ENCODE measurements around the gene FBXW12. TPM values are rescaled to one million over a fixed set of nuclear protein-coding genes. Genes with fewer than 3 reads are reported as not detected.
"Not testable (repeated sequence)": the region's sequence is repeated elsewhere in the genome, so short reads cannot be mapped to it uniquely, and the experiment has no call there.

Gene FBXW12
- total RNA-seq (2014; rRNA removed; shearing (Covaris generic)): not detected in 2 replicates
- polyA plus RNA-seq (2016; fragmentation: Nextera tagmentation; extraction: Ambion mirVana): not detected in 2 replicates

GRCh38 chr3:48371651-48372376 is at the start of gene FBXW12:
FBXW12 (plus strand) TSS chr3:48372219; CDS start chr3:48372768, 549 bp downstream.
- no peak for DNase-seq
- H3K4me2 ChIP-seq (ENCODE audit: unreplicated experiment): no peak within 1 kb of the TSS
- H3K9ac ChIP-seq: no peak within 1 kb of the TSS
- TF ChIP-seq EZH2 (IDR thresholded peaks at IDR 0.05; ENCODE audit: insufficient read depth, poor library complexity, severe bottlenecking) (no peak), EZH2phosphoT487 (IDR thresholded peaks at IDR 0.05; ENCODE audit: insufficient read depth, low read depth) (no peak)
- WGBS, 2 experiments (ENCODE audit: low coverage in 1 of 2, low lambda C conversion rate in 2 of 2, missing lambda C conversion rate in 2 of 2): 60 to 69% methylated on average over 11 of the region's 11 CpGs
- peaks cover 8% of the 10 kb centered on the region; the same call in 1 of the 2 replicates for H3K27me3 ChIP-seq (replicated peaks; ENCODE audit: insufficient read depth)
- H3K36me3 ChIP-seq (ENCODE audit: low read depth): no peaks in the 10 kb centered on the region
- no peak within 1 kb of the TSS for H2AFZ ChIP-seq
- no peak within 1 kb of the TSS for H3K4me3 ChIP-seq
- H3K79me2 ChIP-seq (ENCODE audit: insufficient read depth): no peaks in the 10 kb centered on the region
- no peak within 1 kb of the TSS for H3K27ac ChIP-seq
- H3K9me2 ChIP-seq (ENCODE audit: insufficient read depth): no peaks in the 10 kb centered on the region
- no peaks in the 10 kb centered on the region for H3K9me3 ChIP-seq (ENCODE audit: low read depth)
- in situ Hi-C loops (cut with MboI): no loop called here
- H3F3A ChIP-seq (ENCODE audit: insufficient read depth): no peaks in the 10 kb centered on the region
- no peaks in the 10 kb centered on the region for H4K20me1 ChIP-seq (ENCODE audit: insufficient read depth)
- H3K4me1 ChIP-seq (ENCODE audit: insufficient read depth): no peaks in the 10 kb centered on the region

DNA sequence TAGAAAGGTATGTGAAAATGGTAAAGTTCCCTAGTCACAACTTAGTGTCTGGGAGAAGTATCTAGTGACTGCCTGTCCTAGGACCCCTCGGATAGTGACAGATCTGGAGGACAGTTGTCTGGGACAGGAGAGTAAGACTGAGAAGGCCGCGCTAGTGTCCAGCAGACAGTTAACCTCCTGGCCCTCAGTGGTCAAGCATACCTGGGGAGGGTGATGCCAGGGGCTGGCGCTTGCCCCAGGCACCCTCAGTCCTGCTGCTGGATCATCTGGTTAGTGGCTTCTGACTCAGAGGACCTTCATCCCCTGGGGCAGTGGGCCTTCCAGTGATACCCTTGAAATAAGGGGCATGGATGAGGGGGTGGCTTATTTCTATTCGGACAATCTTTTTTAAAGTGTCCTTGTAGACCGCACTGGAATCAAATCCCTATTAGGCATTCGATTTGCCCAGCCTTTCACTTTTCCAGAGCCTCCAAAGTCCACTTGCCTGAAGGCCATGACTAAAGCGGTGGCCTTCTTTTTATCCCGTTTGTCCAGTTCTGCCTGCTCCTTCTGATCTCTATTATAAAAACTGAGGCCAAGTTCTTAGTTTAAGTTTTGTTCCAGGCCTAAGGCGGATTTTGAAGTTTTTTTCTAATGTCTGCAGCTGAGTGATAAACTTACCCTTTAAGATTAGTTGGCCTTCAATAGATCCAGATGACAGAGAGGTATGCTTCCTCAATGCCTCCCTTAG is 40.1 kb upstream of the FBXW12 start:
- H3K79me2 ChIP-seq (ENCODE audit: insufficient read depth); in situ Hi-C loops (cut with MboI); H4K20me1 ChIP-seq (ENCODE audit: insufficient read depth); H3F3A ChIP-seq (ENCODE audit: insufficient read depth); H2AFZ ChIP-seq; H3K4me2 ChIP-seq (ENCODE audit: unreplicated experiment); H3K4me1 ChIP-seq (ENCODE audit: insufficient read depth); DNase-seq; H3K9ac ChIP-seq; H3K36me3 ChIP-seq (ENCODE audit: low read depth); H3K9me2 ChIP-seq (ENCODE audit: insufficient read depth); H3K9me3 ChIP-seq (ENCODE audit: low read depth); H3K4me3 ChIP-seq; H3K27ac ChIP-seq: not testable (repeated sequence)
- H3K27me3 ChIP-seq (replicated peaks; ENCODE audit: insufficient read depth): peaks cover 51% of the 10 kb centered on the region
- 67 to 72% methylated on average over 10 of the region's 10 CpGs for WGBS, 2 experiments (ENCODE audit: low coverage in 1 of 2, low lambda C conversion rate in 2 of 2, missing lambda C conversion rate in 2 of 2)

- H3F3A ChIP-seq (ENCODE audit: insufficient read depth); H4K20me1 ChIP-seq (ENCODE audit: insufficient read depth); H3K79me2 ChIP-seq (ENCODE audit: insufficient read depth); H3K4me2 ChIP-seq (ENCODE audit: unreplicated experiment); H2AFZ ChIP-seq; H3K9me2 ChIP-seq (ENCODE audit: insufficient read depth); H3K9me3 ChIP-seq (ENCODE audit: low read depth); H3K9ac ChIP-seq; DNase-seq; H3K4me1 ChIP-seq (ENCODE audit: insufficient read depth); in situ Hi-C loops (cut with MboI); H3K4me3 ChIP-seq; H3K27ac ChIP-seq; H3K36me3 ChIP-seq (ENCODE audit: low read depth): not testable (repeated sequence)
- H3K27me3 ChIP-seq (replicated peaks; ENCODE audit: insufficient read depth): peaks cover 46% of the 10 kb centered on the region
- 55 to 56% methylated on average over 15 of the region's 15 CpGs for WGBS, 2 experiments (ENCODE audit: low coverage in 1 of 2, low lambda C conversion rate in 2 of 2, missing lambda C conversion rate in 2 of 2)
These were observed 38.4 kb upstream of the FBXW12 start, which contains the start of gene SPINK8 for GRCh38 chr3:48333346-48334245. SPINK8 (minus strand) TSS chr3:48333661; CDS start chr3:48328341, 5,320 bp downstream.

- peaks cover 43% of the 10 kb centered on the region for H3K27me3 ChIP-seq (replicated peaks; ENCODE audit: insufficient read depth)
- no peak overlapping the region for H3K4me3 ChIP-seq
- H3K27ac ChIP-seq: no peak overlapping the region
- no peaks in the 10 kb centered on the region for H3F3A ChIP-seq (ENCODE audit: insufficient read depth)
- H2AFZ ChIP-seq: no peak overlapping the region
- H3K9me2 ChIP-seq (ENCODE audit: insufficient read depth): no peaks in the 10 kb centered on the region
- no peaks in the 10 kb centered on the region for H3K36me3 ChIP-seq (ENCODE audit: low read depth)
- H3K4me2 ChIP-seq (ENCODE audit: unreplicated experiment): no peak overlapping the region
- H4K20me1 ChIP-seq (ENCODE audit: insufficient read depth): no peaks in the 10 kb centered on the region
- in situ Hi-C loops (cut with MboI): no loop called here
- 54 to 58% methylated on average over 3 of the region's 3 CpGs for WGBS, 2 experiments (ENCODE audit: low coverage in 1 of 2, low lambda C conversion rate in 2 of 2, missing lambda C conversion rate in 2 of 2)
- no peaks in the 10 kb centered on the region for H3K4me1 ChIP-seq (ENCODE audit: insufficient read depth)
- no peaks in the 10 kb centered on the region for H3K79me2 ChIP-seq (ENCODE audit: insufficient read depth)
- no peak overlapping the region for H3K9ac ChIP-seq
- DNase-seq: no peak
- H3K9me3 ChIP-seq (ENCODE audit: low read depth): no peaks in the 10 kb centered on the region
- TF ChIP-seq EZH2phosphoT487 (IDR thresholded peaks at IDR 0.05; ENCODE audit: insufficient read depth, low read depth): no peak
- TF ChIP-seq EZH2 (IDR thresholded peaks at IDR 0.05; ENCODE audit: insufficient read depth, poor library complexity, severe bottlenecking): no peak
These were observed 37.4 kb upstream of the FBXW12 start for GRCh38 chr3:48334605-48335004.

- peaks cover 40% of the 10 kb centered on the region for H3K27me3 ChIP-seq (replicated peaks; ENCODE audit: insufficient read depth)
- H3K4me3 ChIP-seq; H3K9me3 ChIP-seq (ENCODE audit: low read depth); H3F3A ChIP-seq (ENCODE audit: insufficient read depth); H3K79me2 ChIP-seq (ENCODE audit: insufficient read depth); H4K20me1 ChIP-seq (ENCODE audit: insufficient read depth); H3K36me3 ChIP-seq (ENCODE audit: low read depth); H2AFZ ChIP-seq; H3K4me1 ChIP-seq (ENCODE audit: insufficient read depth); DNase-seq; H3K27ac ChIP-seq; H3K4me2 ChIP-seq (ENCODE audit: unreplicated experiment); H3K9ac ChIP-seq; in situ Hi-C loops (cut with MboI); H3K9me2 ChIP-seq (ENCODE audit: insufficient read depth): not testable (repeated sequence)
- 56 to 63% methylated on average over 9 of the region's 9 CpGs for WGBS, 2 experiments (ENCODE audit: low coverage in 1 of 2, low lambda C conversion rate in 2 of 2, missing lambda C conversion rate in 2 of 2)
These were observed 36.7 kb upstream of the FBXW12 start for GRCh38 chr3:48335286-48335685.

GRCh38 chr3:48337536-48337935 is 34.5 kb upstream of the FBXW12 start:
- in situ Hi-C loops (cut with MboI); H3K4me2 ChIP-seq (ENCODE audit: unreplicated experiment); H3K36me3 ChIP-seq (ENCODE audit: low read depth); H3K27ac ChIP-seq; H3K9me2 ChIP-seq (ENCODE audit: insufficient read depth); H3K9me3 ChIP-seq (ENCODE audit: low read depth); H4K20me1 ChIP-seq (ENCODE audit: insufficient read depth); H3F3A ChIP-seq (ENCODE audit: insufficient read depth); H3K4me1 ChIP-seq (ENCODE audit: insufficient read depth); H3K79me2 ChIP-seq (ENCODE audit: insufficient read depth); H3K9ac ChIP-seq; H3K4me3 ChIP-seq; H2AFZ ChIP-seq: not testable (repeated sequence)
- DNase-seq: peak; percentile 22
- peaks cover 23% of the 10 kb centered on the region for H3K27me3 ChIP-seq (replicated peaks; ENCODE audit: insufficient read depth)
- 41 to 46% methylated on average over 5 of the region's 5 CpGs for whole genome bisulfite sequencing, 2 experiments (ENCODE audit: low coverage in 1 of 2, low lambda C conversion rate in 2 of 2, missing lambda C conversion rate in 2 of 2)
